GM18505 (cell line): ENCODE results near the gene CCNY.
"Not testable (repeated sequence)": the region's sequence is repeated elsewhere in the genome, so short reads cannot be mapped to it uniquely, and the experiment has no call there.

Experiments used
- ATAC-seq: cut with Tn5 transposase; IDR thresholded peaks from one replicate; pipeline ENCODE4 v1.9.1; 2021; ENCODE audit not compliant: unreplicated experiment
- POLR2A ChIP-seq: IDR thresholded peaks from 4 replicates; pipeline ENCODE4 v1.6.1; 2011; ENCODE audit warnings: borderline replicate concordance; ENCODE audit not compliant: insufficient read depth, insufficient read length; ENCODE audit errors: extremely low read depth

The CCNY gene

DNA sequence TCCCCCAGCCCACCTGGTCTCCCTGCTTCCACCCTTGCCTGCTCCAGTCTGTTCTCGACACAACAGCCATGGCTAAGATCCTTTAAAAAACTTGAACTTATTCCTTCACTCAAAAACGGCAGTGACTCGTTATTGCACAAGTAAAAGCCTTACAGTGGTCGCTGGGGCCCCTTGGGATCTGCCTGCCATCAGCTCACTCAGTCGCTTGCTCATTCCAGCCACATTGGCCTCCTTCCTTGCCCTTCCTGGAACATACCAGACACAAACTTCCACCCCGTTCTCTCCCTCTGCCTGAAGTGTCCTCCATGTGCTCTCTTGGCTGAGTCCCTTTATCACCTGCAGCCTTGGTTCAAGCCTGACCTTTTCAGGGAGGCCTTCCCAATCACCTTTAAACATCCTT is 4.7 kb downstream of the CCNY start:
- no peak for TF ChIP-seq POLR2A
- no peak for ATAC-seq

GRCh38 chr10:35341521-35341920 is 5.2 kb downstream of the CCNY start:
- peak; percentile 72 for ATAC-seq
- TF ChIP-seq POLR2A, result no peak

- TF ChIP-seq POLR2A, result no peak
- ATAC-seq, result no peak
These were observed 6.0 kb downstream of the CCNY start for GRCh38 chr10:35342183-35342753.

DNA sequence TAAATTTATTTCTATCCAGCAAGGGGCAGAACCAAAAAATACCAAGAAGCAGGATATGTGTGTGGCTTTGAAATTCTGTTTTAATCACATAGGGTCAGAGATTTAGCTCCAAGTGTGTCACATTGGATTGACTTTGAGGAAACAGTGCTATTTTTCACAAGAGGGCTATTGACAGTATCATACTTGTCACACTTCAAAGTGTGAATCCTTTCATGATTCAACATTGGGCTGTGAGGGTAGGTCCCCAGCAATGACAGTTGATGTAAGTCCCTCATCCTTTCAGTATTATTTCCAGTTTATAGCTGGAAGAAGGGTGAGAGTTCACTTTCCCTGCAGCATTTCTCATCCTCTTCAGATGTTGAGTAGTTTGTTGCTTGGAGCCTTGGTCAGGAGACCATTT is 7.4 kb downstream of the CCNY start:
- TF ChIP-seq POLR2A, result no peak
- ATAC-seq, result no peak

- no peak for ATAC-seq
- TF ChIP-seq POLR2A, result no peak
These were observed 9.1 kb downstream of the CCNY start for GRCh38 chr10:35345383-35345742.

GRCh38 chr10:35346248-35346647 is 9.9 kb downstream of the CCNY start:
- no peak for ATAC-seq
- no peak for TF ChIP-seq POLR2A

DNA sequence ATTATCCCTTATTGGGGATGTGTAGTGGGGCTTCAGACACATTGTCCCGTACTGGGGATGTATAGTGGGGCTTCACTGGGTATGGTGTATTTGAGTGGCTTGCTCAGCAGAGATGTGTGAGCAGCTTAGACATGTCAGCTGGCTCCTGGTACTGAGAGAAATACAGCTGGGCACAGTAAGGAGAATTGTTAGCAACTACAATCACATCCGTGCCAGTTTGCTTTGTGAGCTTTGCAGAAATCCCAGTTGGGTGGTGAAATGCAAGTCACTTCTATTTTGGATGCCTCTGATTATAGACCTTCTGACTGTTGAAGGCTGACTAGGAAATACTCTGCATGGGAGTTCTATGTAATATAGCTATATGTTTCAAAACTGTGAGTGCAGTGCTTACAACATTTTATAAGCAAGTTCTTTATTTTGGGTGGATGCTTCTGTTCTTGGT is 10.8 kb downstream of the CCNY start:
- TF ChIP-seq POLR2A, result no peak
- no peak for ATAC-seq

GRCh38 chr10:35347899-35348608 is 11.7 kb downstream of the CCNY start:
- no peak for ATAC-seq
- no peak for TF ChIP-seq POLR2A

GRCh38 chr10:35348609-35349388 is 12.5 kb downstream of the CCNY start:
- no peak for TF ChIP-seq POLR2A
- no peak for ATAC-seq

DNA sequence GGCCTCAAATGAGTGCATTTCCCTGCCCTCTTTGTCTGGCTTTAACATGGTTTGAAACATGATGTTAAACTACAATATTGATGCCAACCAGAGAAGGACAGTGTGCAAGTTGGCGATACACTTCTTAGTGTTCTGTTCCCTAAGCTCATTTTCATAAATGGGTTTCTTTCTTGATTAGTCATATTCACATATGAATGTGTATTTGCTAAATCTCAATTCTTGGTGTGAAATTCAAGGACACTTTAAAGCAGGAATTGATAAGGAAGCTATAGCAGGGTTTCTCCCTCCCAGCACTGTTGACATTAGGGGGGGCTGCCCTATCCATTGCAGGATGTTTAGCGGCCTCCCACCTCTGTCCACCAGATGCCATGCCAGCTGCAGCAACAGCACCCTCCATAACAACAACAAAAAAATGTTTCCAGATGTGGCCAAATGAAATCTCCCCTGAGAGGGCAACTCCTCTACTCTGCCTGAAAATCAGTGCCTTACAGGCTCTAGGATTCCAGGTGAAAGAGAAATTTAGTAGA is 13.1 kb downstream of the CCNY start:
- TF ChIP-seq POLR2A, result no peak
- ATAC-seq, result no peak

- no peak for ATAC-seq
- no peak for TF ChIP-seq POLR2A
These were observed 14.7 kb downstream of the CCNY start for GRCh38 chr10:35351021-35351420.

GRCh38 chr10:35352097-35352496 is 15.8 kb downstream of the CCNY start:
- ATAC-seq, result no peak

GRCh38 chr10:35352512-35352911 is 16.2 kb downstream of the CCNY start:
- no peak for ATAC-seq
- TF ChIP-seq POLR2A, result no peak

More at GRCh38 chr10:35352097-35352496, 15.8 kb downstream of the CCNY start:
- no peak for TF ChIP-seq POLR2A

- no peak for TF ChIP-seq POLR2A
- no peak for ATAC-seq
These were observed 17.1 kb downstream of the CCNY start for GRCh38 chr10:35353395-35353794.

- no peak for TF ChIP-seq POLR2A
- peak; percentile 41 for ATAC-seq
These were observed 17.5 kb downstream of the CCNY start for GRCh38 chr10:35353805-35354204.

DNA sequence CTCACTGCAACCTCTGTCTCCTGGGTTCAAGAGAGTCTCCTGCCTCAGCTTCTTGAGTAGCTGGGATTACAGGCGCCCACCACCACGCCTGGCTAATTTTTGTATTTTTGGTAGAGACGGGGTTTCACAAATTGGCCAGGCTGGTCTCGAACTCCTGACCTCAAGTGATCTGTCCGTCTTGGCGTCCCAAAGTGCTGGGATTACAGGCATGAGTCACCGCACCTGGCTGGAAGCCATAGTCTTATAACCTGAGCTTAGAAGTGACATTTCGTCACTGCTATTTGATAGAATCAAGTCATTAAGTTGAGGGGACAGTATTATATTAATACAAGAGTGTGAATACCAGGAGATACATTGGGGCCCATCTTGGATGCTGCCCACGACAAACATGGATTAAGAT is 17.9 kb downstream of the CCNY start:
- ATAC-seq, result not testable (repeated sequence)
